HG03457 (cell line): Measurements from ENCODE around the gene CPB1.
"Not testable (repeated sequence)": the region's sequence is repeated elsewhere in the genome, so short reads cannot be mapped to it uniquely, and the experiment has no call there.

Source experiments
- ATAC-seq: cut with Tn5 transposase; IDR thresholded peaks from one replicate; pipeline ENCODE4 v1.9.1; 2021; ENCODE audit warnings: moderate number of reproducible peaks; ENCODE audit not compliant: unreplicated experiment

CPB1 gene

DNA sequence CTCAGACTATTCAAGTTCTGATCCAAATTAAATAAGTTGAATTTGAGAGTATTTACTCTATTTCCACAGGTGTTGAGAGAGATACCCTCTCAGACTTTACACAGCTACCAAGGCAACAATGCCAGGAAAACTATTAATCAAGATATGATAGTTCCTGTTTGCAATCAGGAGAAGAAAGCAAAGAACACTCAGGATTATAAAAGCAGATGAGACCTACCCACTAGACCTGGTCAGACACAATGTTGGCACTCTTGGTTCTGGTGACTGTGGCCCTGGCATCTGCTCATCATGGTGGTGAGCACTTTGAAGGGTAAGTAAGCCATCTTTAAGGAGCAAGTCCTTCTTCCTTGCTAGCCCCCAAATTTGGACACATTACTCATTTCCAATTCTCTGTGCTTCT, at the start of gene CPB1:
TSS of gene CPB1 (plus strand) at position 227 of the 400 bp plus-strand sequence. CDS start at position 240, 13 bp downstream.
- no peak for ATAC-seq

DNA sequence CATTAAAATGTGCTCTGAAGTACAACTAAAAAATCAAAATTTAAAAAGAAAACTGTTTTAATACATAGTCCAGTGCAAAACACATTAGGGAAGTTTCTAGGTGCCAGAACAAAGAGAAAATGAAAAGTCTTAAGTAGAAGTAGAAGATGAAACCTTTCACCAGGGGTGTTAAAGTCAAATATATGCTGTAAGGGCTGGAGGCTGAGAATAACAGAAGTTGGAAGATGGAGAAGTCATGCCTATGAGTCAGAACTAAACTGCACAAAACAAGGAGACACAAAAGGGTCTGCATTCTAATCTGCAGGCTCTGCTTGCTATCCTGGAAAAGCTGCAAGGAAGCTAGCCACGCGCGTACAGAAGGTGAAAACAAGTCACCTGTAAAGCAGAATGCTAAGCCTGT, 48.7 kb upstream of the CPB1 start:
- no peak for ATAC-seq

DNA sequence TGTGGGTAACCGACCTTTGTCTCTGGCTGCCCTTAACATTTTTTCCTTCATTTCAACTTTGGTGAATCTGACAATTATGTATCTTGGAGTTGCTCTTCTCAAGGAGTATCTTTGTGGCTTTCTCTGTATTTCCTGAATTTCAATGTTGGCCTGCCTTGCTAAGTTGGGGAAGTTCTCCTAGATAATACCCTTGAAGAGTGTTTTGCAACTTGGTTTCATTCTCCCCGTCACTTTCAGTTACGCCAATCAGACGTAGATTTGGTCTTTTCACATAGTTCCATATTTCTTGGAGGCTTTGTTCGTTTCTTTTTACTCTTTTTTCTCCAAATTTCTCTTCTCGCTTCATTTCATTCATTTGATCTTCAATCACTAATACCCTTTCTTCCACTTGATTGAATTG, 42.6 kb upstream of the CPB1 start:
- ATAC-seq, result not testable (repeated sequence)

DNA sequence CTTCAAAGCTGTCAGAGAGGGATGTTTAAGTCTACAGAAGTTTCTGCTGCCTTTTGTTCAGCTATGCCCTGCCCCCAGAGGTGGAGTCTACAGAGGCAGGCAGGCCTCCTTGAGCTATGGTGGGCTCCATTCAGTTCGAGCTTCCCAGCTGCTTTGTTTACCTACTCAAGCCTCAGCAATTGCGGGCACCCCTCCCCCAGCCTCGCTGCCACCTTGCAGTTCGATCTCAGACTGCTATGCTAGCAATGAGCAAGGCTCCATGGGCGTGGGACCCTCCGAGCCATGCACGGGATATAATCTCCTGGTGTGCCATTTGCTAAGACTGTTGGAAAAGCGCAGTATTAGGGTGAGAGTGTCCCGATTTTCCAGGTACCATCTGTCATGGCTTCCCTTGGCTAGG, 41.5 kb upstream of the CPB1 start:
- not testable (repeated sequence) for ATAC-seq

DNA sequence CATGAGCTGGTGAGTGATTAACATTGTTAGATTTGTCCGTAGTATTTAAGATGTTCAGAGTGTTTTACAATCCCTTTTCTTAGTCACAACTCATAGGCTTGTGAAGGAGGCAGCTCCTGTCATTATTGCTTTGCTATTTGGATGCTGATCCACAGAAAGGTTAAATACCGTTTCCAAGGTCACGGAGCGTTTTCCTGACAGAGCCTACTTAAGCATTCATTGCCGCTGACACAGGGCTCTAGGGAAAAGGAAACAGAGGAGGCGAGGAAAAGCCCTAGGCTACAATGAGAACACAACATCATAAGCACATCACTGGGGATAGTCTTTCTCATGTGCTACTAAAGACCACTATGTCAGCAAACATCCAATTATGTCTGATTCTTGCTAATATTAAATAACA, 38.5 kb upstream of the CPB1 start:
- no peak for ATAC-seq

DNA sequence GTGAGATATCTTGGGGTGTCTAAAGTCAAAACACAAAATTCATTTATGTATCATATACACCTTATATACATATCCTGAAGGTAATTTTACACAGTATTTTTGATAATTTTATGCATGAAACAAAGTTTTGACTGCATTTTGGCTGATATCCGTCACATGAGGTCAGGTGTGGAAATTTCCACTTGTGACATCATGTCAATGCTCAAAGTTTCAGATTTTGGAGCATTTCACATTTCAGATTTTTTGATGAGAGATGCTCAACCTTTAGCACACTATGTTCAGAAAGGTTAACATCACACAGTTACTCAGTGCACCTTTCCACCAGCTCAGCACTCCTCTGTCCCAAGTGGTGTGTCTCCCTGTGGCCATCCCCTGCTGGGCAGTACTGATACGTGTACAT, 37.7 kb upstream of the CPB1 start:
- ATAC-seq, result no peak

DNA sequence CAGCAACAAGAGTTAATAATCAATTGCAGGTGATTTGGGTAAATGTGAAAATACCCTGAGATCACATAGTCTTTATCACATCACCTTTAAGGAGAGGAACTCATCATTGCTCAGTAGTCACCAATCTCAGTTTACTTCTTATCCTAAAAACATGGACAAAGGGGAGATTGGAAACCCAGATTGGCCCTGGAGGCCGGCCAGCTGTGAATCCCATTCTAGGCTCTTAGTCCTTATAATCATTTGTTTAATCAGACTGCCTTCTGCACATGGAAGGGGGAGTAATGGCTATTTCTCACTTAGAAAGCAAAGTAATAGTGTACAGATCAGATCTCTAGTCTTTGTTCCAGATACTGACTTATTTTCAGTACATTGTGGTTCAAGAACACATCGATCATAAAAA, 37.2 kb upstream of the CPB1 start:
- ATAC-seq, result no peak

DNA sequence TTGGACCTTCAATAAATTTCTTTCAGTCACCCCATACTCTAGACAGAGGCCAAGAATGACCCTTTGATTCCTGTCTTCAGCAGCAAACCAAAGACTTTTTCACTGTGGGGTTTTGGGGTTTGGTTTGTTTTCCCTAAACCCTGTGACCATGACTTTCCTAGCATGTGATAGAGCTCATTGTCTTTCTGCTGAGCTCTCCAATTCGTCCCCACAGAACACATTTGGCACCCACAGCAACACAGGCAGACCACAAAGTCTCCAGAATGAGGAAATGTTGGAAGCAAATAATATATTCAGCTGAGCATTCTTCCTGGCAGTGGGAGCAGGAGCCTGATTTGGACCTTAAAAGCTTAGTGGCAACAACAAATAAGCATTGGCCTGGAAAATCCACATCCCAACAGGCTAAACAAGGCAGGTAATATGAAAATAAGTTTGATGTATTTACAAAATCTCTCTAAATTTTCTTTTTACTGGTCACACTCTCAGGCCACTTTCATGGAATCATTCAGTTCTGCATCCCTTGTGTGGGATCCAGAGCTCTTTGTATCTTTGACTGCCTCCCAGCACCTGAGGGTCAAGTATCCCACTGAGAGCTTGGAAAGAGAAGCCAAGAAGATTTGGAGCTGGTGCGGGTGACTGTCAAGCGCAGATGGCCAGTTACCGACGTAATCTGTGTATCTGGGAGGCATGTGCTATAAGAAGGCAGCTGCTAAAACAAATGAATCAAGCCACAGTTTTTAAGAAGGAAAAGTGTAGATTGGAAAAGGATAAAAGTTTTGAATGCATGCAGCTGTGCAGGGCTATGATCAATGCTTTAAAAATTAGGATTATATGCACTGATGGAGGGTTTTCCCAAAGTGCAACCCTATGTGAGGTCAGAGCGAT, 36.5 kb upstream of the CPB1 start:
- no peak for ATAC-seq

DNA sequence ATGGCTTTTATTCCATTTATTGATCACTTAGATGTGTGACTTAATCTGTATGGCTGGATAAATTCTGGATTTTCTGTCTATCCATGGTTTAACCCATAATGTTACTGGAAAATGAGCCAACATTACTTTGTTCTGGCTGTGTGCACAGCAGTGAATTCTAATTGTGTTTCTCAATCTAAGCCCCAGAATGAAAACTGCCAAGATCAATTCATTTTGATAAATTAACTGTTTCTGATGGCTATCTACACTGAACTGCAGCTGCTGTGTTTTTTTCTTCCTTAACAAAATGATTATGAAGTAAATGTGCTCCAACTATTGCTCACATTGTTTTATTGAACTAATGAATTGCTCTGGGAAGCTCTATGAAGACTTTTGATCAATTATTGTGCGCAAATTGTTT, 35.7 kb upstream of the CPB1 start:
- ATAC-seq, result no peak

DNA sequence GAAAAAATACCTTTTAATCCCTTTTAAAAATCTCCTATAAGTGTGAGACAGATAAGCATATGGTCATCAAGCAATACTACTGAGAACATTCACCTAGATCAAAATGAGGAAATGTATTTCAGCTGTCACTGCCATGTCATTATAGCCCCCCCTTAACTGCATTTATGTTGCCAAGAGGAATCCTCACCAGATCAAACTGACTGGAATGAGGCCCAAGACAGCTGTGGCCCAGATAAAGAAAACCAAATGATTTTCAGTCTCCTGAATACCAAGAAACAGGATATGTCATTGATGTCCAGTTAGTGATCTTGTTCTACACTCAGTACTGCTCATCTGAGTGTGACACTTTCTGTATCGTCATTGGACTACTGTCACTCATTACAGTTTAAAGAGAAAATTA, 35.1 kb upstream of the CPB1 start:
- no peak for ATAC-seq

DNA sequence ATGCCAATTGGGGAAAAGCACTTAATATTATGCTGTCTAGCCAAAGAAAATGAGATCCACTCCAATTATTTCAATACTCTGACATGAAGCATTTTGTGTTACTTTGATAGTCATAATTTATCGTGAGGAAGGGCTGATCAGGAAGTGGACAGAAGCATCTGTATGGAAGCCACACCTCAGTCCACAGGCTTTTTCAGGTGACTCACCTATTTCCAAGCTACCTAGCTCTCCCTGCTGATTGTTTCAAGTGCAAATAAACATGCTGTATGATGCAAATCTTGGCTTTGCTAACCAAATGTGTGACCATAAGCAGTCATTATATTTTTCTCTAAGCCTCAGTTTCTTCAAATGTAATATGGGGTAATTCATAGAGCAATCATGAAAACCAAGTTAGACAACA, 30.8 kb upstream of the CPB1 start:
- ATAC-seq, result no peak

DNA sequence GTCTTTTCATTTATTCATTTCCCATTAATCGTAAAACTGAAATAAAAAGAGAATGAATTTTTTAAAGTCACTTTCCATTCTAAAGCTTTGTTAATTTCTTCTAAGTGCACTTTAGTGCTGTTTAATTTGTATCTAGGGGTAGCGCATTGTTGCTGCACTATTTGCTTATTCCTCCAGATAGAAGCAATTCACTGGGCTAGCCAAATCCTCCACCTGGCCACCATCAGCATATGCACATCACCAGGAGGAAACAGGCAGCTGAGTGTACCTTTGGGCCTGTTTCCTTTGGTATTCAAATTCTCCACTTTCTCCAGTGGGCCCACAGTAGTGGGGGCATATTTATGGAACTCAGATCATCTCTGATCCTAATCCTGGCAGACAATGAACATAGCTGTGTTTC, 29.8 kb upstream of the CPB1 start:
- no peak for ATAC-seq

DNA sequence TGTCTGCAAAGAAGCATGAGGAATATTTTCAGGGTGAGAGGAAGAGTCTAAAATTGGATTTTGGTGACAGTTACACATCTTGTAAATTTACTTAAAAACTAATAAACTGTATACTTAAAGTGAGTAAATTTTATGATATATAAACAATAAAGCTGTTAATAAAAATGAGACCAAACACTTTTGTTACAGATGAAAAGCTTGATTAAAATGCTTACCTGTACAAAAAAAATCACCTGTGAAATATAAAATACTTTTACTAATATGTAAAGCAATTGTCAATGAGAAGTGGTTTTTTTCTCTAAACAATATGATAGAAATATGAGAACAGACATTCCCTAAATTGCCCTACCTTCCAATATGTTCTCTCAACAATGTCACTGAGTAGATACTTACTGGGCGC, 27.2 kb upstream of the CPB1 start:
- ATAC-seq, result no peak

DNA sequence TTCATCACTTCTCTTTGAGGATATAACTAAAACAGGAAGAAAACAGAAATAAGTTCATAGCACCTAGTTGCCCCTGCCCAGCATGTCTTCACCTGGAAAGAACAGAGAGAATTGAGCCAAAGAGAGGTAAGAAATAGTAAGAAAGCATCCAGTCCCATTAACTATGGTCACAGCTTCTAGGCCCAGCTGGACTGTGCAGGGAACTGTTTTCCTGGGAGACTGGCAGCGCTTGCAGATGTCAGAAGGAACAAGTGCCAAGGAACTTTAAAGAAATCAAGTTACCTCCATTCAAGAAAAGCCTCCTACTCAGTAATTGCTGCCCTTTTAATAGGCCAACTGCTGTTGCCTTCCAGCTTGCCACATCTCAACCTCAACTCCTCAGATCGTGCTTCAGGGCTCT, 17.8 kb upstream of the CPB1 start:
- ATAC-seq, result no peak

DNA sequence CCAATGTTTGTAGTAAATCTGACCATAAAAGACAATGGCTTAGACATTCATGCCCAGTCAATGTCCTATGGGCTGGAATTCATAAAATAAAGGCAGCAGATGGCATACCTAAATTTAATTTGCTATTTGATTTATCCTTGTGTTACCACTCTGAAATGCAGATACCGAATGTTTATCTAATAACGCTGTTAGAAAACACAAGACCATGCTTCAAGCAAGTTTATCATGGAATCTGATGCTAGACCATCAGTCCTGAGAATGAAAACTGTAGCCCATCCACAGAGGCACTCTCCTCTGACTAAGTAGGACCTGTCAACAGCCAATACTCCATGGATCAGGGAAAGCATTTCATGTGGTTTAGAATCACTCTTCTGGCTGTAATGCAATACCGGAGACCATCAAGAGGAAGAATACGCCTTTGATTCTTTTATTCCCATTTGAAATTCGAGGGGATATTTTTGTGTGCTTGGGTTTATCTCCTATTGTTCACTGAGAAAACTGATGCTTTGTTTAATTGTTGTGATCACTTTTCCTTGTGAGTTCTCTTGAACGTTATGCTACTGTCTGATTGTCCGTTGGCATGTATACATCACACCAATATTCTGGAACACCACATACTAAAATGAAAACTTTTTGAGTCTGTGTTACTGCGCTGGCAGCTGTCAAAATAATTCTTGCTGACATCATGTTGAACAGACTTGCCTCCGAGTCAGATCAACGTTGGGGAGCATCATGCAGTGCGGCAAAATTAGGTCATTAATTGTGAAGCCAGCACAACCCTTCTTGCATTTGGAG, 12.1 kb upstream of the CPB1 start:
- no peak for ATAC-seq

DNA sequence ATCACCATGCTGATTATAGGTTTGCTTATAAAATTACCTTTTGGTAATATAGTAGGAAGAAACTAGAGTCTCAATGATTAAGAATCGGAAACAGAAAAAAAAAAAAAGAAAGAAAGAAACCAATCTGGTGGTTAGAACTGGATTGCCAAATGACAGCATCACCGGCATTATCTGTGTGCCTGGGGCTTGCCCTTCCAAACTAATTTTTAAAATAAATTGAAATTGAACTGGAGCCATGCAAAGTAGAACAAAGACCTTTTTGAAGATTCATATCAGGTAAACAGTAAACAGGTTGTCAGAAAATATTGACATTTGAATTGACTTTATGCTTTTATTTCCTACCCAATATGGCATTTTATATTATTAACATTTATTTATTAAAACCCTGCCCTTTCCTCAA, 11.2 kb upstream of the CPB1 start:
- ATAC-seq, result no peak

DNA sequence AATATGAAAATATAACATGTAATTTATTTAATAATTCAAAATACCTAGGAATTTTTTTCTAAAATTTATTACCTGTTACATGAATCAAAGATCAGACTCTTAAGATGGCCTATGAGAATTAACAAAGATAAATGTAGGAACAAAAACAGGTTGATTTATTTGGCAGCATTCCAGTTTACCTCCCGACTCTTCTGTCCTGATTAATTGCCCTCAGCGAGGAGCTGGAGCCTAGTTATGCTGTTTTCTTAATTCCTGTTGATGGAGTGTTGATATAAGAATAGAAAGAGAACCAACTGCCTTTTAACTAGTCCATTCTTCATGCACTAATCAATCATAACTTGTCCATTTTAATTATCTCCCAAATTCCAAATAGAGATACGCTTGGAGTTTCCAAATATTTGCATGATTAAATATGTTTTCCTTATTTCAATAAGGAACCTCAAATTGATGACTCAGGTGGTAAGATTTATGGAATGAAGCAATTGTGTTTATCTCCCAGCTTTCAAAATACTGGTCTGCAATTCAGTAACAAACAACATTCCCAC, 10.6 kb upstream of the CPB1 start:
- no peak for ATAC-seq

DNA sequence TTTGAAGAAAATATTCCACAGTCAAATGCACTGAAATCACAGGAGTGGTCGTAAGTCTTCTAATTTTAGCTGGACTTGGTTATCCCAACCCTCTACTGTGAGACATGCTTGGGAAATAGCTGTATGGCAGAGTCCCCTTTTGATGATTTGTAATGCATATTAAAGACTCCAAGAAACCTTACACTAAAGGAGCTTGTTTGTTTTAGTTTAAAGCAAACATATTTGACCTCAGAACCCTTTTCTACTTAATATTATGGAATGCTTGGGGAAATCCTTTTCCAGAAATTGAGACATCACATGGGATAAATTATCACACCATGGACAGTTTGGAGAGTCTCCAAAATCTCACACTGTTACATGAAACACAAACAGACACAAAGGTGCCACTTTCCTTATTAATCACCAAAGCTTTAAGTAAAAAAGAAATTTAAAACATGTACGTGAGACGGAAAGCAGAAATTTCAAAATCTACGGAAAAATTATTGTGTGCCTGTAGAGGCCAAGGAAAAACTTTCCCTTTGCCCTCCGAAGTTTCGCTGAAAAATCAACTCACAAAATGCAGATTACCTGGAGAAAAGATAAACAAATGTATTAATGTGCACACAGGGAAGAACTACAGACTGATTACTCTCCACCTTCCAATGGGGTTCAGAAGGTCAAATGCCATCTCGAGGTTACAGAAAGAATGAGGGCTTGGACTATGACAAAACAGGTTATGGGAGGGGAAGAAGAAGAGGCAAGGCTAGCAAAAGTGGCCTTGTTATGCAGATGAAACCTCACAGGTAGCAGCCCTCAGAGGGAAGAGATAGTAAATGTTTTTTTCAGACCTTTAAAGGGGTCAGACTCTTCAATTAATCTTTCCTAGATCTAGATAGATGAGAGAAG, 7.0 kb upstream of the CPB1 start:
- ATAC-seq, result no peak

DNA sequence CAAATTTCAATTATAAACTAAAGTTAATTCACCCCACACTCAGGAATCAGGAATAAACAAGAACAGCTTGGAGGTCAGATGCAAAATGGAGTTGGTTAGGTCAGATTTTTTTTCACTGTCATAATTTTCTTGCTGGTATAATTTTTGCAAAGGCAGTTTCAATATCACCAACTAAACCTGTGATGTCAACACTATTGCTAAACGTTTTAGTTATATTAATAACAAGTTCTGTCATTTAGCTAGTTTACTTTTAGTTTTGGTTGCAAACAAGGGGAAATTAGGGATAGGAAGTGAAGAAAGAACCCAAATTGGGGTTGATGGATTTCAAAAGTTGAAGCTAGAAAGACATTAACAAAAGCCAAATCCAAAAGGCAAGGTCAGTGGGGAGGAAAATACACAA, 4.6 kb upstream of the CPB1 start:
- ATAC-seq, result no peak

DNA sequence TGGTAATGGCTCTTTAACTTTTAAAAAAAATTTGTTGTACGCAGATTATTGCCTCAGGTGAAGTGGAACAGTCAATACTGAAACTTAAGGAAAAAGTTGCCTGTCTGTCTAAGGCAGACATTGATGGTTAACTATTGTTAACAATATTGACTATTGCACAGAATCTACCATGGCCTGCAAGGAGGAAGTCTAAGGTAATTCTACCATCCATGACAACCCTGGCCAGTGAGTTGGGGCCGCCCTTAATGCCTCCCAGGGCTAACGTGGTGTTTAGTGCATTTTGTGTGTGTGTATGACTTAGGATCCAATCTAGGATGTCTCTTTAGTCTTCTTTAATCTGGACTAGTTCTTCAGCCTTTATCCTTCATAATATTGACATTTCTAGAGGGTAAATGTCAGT, 2.1 kb upstream of the CPB1 start:
- no peak for ATAC-seq

DNA sequence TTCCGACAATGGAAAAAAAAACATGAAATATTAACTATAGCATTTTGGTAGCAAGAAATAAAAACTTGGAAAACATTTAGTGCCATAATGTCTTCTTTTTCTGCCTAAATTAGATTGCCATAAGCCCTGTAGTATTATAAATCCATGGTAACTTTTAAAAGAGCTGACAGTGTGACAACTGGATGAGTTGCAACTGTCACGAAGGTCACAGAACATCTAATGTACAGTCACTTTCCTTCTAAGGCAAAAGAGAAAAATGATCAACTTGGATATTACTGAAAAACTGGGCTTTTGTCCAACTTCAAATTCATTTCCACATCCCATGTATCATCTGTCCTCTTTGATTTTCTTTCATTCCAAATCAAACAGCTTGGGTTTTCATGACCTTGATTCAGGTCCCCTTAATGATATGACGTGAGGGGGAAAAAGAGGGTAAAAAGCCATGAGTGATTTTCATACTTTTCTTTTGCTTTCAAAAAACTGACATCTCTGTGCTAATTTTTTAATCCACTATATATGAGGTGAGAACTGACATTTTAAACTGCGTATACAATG, 602 bp downstream of the CPB1 start:
- ATAC-seq, result no peak
